Astrocyte of the cerebellum (primary cell): ENCODE measurements around the gene PLXNC1.

ENCODE experiments used
- DNase-seq: peaks from one replicate; pipeline ENCODE4 v3.0.0-alpha.2; 2011; ENCODE audit warnings: low read depth
- H3K4me3 ChIP-seq: 2 replicates; pipeline ENCODE4 v1.5.1; 2011; ENCODE audit warnings: mild to moderate bottlenecking, low read depth, low read length, moderate library complexity
- in situ Hi-C: cut with HindIII; loops from 2 replicates; pipeline ENCODE4 v1.10.0; 2017; ENCODE audit warnings: low sequenced_read_pairs
- TF ChIP-seq, protein P1 (sequence below): IDR thresholded peaks from 2 replicates; pipeline ENCODE4 v1.5.1; 2012; ENCODE audit warnings: low read length, low read depth, moderate library complexity, mild to moderate bottlenecking; ENCODE audit errors: missing control alignments

The PLXNC1 gene

GRCh38 chr12:94200069-94200468 is 51.7 kb downstream of the PLXNC1 start:
- no peak overlapping the region for H3K4me3 ChIP-seq
- TF ChIP-seq, protein P1, sequence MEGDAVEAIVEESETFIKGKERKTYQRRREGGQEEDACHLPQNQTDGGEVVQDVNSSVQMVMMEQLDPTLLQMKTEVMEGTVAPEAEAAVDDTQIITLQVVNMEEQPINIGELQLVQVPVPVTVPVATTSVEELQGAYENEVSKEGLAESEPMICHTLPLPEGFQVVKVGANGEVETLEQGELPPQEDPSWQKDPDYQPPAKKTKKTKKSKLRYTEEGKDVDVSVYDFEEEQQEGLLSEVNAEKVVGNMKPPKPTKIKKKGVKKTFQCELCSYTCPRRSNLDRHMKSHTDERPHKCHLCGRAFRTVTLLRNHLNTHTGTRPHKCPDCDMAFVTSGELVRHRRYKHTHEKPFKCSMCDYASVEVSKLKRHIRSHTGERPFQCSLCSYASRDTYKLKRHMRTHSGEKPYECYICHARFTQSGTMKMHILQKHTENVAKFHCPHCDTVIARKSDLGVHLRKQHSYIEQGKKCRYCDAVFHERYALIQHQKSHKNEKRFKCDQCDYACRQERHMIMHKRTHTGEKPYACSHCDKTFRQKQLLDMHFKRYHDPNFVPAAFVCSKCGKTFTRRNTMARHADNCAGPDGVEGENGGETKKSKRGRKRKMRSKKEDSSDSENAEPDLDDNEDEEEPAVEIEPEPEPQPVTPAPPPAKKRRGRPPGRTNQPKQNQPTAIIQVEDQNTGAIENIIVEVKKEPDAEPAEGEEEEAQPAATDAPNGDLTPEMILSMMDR: no peak
- in situ Hi-C loops: no loop called here
- no peak for DNase-seq

- no peak overlapping the region for H3K4me3 ChIP-seq
- DNase-seq: no peak
- in situ Hi-C loops: no loop called here
- TF ChIP-seq, protein P1: no peak
Measured at GRCh38 chr12:94200695-94201094, 52.3 kb downstream of the PLXNC1 start.

DNA sequence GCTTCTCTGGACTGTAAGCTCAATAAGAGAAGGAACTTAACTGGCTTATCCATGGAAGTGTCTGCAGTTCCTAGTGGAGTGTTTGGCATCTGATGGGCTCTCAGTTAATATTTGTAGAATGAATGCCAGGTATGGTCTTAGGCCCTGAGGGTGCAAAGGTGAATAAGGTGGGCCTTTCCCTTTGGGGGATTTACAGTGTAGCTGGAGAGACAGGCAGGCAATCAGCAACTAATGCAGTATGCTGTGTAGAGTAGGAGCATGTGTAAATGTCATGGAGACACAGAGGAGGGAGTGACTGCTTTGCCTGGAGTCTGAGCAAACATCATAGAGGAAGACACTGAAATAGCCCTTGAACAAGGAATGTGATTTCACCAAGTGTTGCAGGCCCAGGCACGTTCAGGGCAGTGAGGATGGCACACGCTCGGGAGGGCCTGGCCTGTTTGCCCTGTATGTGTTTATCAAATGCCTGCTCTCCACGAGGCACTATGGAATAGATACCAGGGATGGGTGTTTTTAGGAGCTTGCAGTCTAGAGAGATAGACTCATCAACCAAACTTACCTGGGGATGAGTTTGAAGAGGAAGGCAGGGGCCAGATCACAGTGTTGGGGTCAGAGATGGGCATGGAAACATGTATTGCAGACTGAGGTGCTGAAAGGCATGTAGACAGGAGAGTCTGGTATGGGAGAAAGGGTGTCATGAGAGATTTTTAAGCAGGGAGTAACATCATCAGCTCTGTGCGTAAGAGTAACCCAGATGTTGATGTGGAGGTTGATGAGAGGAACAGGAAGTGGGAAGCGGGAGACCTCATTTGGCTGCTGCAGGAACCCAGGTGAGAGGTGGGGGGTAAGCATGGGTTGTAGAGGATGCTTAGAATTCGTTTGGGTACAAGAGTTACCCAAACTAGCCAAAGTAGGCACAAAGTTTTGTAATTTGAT is 54.1 kb downstream of the PLXNC1 start:
- DNase-seq: no peak
- H3K4me3 ChIP-seq: no peak overlapping the region
- TF ChIP-seq, protein P1: no peak
- in situ Hi-C loops: no loop called here

DNA sequence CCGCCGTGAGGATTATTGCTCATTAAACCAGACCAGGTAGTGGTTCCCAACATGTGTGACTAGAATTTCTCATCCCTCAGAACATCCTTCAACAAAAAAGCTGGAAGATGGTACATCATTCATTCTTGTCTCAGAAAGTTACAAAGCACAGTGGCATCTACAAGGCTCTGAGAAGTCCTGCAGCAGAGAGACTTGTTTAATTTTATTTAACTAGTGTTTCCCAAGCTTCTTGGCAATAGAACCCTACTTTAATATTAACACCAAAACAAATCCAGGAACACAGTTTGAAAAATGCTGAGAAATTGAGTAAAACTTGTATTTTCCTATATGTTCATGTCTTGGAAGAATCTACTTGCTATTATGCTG is 54.8 kb downstream of the PLXNC1 start:
- in situ Hi-C loops: no loop called here
- TF ChIP-seq, protein P1: no peak
- DNase-seq: no peak

DNA sequence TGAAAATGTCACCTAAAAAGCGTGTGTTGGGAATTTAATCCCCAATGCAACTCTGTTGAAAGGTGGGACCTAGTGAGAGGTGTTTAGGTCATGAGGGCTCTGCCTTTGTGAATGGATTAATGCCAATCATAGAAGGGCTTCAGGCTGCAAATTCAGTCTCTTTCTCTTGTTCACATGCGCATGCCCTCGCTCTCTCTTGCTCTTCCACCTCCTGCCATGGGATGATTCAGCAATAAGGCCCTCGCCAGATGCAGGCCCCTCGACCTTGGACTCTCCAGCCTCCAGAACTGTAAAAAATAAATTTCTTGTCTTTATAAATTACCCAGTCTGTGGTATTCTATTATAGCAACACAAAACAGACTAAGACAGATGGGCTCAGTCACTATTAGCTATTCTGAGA is 55.4 kb downstream of the PLXNC1 start:
- in situ Hi-C loops: no loop called here
- no peak for DNase-seq
- TF ChIP-seq, protein P1: no peak
- no peak overlapping the region for H3K4me3 ChIP-seq

More for the DNA sequence above, 54.8 kb downstream of the PLXNC1 start:
- no peak overlapping the region for H3K4me3 ChIP-seq

DNA sequence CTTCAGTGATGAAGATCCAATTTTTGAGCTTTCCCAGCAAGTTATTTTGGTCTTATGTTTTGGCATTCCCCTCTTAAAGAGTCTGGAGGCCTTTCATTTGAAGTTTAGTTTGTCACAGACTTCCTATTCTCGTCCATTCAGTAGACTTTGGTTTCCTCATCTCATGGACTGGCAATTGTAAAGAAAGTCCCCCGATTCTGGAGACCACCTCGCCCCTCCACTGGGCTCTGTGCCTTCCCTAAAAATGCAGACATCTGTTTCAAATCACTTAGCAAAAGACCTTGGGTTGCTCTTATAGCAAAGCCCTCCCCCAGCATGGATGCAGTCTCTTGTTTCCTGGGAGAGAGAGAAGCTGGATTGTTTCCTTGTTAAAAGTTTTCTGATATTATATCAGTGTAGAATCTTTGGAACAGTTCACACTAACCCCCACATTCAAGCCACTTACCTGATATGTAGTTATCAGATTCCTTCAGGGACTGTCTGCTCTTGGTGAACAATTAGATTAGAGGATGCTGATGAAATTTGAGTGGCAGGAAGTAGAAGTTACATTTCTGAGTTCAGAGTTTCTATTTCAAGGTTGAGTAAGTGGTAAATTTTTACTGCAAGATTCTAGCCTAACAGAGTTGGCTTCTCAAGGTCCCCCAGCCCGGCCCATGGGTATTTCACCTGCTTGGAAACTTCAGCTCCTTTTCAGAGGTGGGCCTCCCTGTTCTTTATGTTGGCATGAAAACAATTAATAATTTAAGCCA is 56.3 kb downstream of the PLXNC1 start:
- H3K4me3 ChIP-seq: no peak overlapping the region
- in situ Hi-C loops: no loop called here
- DNase-seq: no peak
- TF ChIP-seq, protein P1: no peak
